ENCODE data around the gene GDPD3. TPM values are rescaled to one million over a fixed set of nuclear protein-coding genes. Genes with fewer than 3 reads are reported as not detected.

GDPD3 gene
- total RNA-seq, 2 donors from 2014 or later: 2.7 to 6.5 TPM

GRCh38 chr16:30147843-30148510 is 34.6 kb upstream of the GDPD3 start:
- H3K4me3 ChIP-seq (ENCODE audit: low read length): no peak overlapping the region
- 88 to 96% methylated on average over 2 to 3 of the region's 3 CpGs for WGBS, 2 experiments (ENCODE audit: insufficient coverage in 1 of 2, insufficient read length in 1 of 2)
- H3K36me3 ChIP-seq (ENCODE audit: control insufficient read depth, insufficient read depth, low read length): no peaks in the 10 kb centered on the region
- H3K4me1 ChIP-seq (ENCODE audit: control insufficient read depth, insufficient read depth, low read length): no peaks in the 10 kb centered on the region
- Mint-ChIP-seq H3K27me3 (ENCODE audit: insufficient read depth) (peaks cover 8% of the 10 kb centered on the region), H3K36me3 (ENCODE audit: low read depth) (no peaks in the 10 kb centered on the region), H3K27ac (no peak overlapping the region), H3K9me3 (peaks cover 16% of the 10 kb centered on the region), H3K4me1 (peaks cover 5% of the 10 kb centered on the region), H3K4me3 (no peak overlapping the region)
- no peak for DNase-seq
- H3K9ac ChIP-seq (ENCODE audit: extremely low read depth, low read length, poor library complexity, severe bottlenecking): no peak overlapping the region
- peaks cover 14% of the 10 kb centered on the region for H3K9me3 ChIP-seq (ENCODE audit: control insufficient read depth, low read length)
- TF ChIP-seq CTCF (conservative IDR thresholded peaks at IDR 0.05): no peak
- H3K27me3 ChIP-seq (ENCODE audit: control insufficient read depth, insufficient read depth, low read length, poor library complexity, severe bottlenecking): no peaks in the 10 kb centered on the region
- no peak overlapping the region for H3K27ac ChIP-seq (ENCODE audit: low read depth, low read length)

GRCh38 chr16:30145657-30146056 is 32.3 kb upstream of the GDPD3 start:
- H3K4me1 ChIP-seq (ENCODE audit: control insufficient read depth, insufficient read depth, low read length): no peaks in the 10 kb centered on the region
- no peak overlapping the region for H3K4me3 Mint-ChIP-seq
- peaks cover 3% of the 10 kb centered on the region for H3K27me3 Mint-ChIP-seq (ENCODE audit: insufficient read depth)
- H3K36me3 ChIP-seq (ENCODE audit: control insufficient read depth, insufficient read depth, low read length): no peaks in the 10 kb centered on the region
- no peak for DNase-seq
- H3K36me3 Mint-ChIP-seq (ENCODE audit: low read depth): no peaks in the 10 kb centered on the region
- H3K9me3 Mint-ChIP-seq: peaks cover 16% of the 10 kb centered on the region
- no peaks in the 10 kb centered on the region for H3K27me3 ChIP-seq (ENCODE audit: control insufficient read depth, insufficient read depth, low read length, poor library complexity, severe bottlenecking)
- peaks cover 14% of the 10 kb centered on the region for H3K9me3 ChIP-seq (ENCODE audit: control insufficient read depth, low read length)
- H3K27ac Mint-ChIP-seq: no peak overlapping the region
- 84 to 100% methylated on average over 1 of the region's 1 CpG for WGBS, 2 experiments (ENCODE audit: insufficient coverage in 1 of 2, insufficient read length in 1 of 2)
- H3K4me3 ChIP-seq (ENCODE audit: low read length): no peak overlapping the region
- peaks cover 6% of the 10 kb centered on the region for H3K4me1 Mint-ChIP-seq
- no peak overlapping the region for H3K27ac ChIP-seq (ENCODE audit: low read depth, low read length)
- no peak overlapping the region for H3K9ac ChIP-seq (ENCODE audit: extremely low read depth, low read length, poor library complexity, severe bottlenecking)
- no peak for TF ChIP-seq CTCF (conservative IDR thresholded peaks at IDR 0.05)

GRCh38 chr16:30144917-30145316 is 31.6 kb upstream of the GDPD3 start:
- Mint-ChIP-seq H3K27me3 (ENCODE audit: insufficient read depth) (peaks cover 3% of the 10 kb centered on the region), H3K4me1 (peaks cover 6% of the 10 kb centered on the region), H3K36me3 (ENCODE audit: low read depth) (no peaks in the 10 kb centered on the region), H3K9me3 (peaks cover 14% of the 10 kb centered on the region), H3K27ac (no peak overlapping the region), H3K4me3 (no peak overlapping the region)
- Histone ChIP-seq H3K27ac (ENCODE audit: low read depth, low read length) (no peak overlapping the region), H3K9me3 (ENCODE audit: control insufficient read depth, low read length) (peaks cover 14% of the 10 kb centered on the region), H3K9ac (ENCODE audit: extremely low read depth, low read length, poor library complexity, severe bottlenecking) (no peak overlapping the region), H3K4me1 (ENCODE audit: control insufficient read depth, insufficient read depth, low read length) (no peaks in the 10 kb centered on the region), H3K27me3 (ENCODE audit: control insufficient read depth, insufficient read depth, low read length, poor library complexity, severe bottlenecking) (no peaks in the 10 kb centered on the region), H3K36me3 (ENCODE audit: control insufficient read depth, insufficient read depth, low read length) (no peaks in the 10 kb centered on the region), H3K4me3 (ENCODE audit: low read length) (no peak overlapping the region)
- DNase-seq: no peak
- no peak for TF ChIP-seq CTCF (conservative IDR thresholded peaks at IDR 0.05)
- WGBS, 2 experiments (ENCODE audit: insufficient coverage in 1 of 2, insufficient read length in 1 of 2): no CpG with 5 or more reads among the region's 1 CpG

All from endodermal cell (in vitro differentiated cells).